ENCODE results near the gene MEF2A.
A peak's percentile ranks its signal among the peaks of the same experiment; 100 is the strongest.
"Not testable (repeated sequence)": the region's sequence is repeated elsewhere in the genome, so short reads cannot be mapped to it uniquely, and the experiment has no call there.

Gene MEF2A

DNA sequence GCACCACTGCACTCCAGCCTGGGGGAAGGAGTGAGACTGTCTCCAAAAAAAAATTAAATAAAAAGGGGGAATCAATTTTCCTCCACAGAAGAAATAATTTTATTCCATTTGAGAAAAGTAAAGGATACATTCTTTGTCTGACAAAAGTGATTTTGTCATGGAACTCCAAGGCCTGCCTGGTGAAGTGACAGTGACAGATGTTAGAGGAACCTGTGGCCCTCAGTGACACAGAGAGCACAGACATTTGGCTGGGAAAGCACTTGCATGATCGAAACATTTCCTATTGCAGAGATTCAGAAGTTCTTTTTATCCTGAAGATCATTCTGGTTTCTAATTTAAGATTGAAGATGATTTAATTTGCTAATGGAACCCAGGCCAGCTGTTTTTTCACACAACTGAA is 161.5 kb downstream of the MEF2A start:
- Mint-ChIP-seq H3K9me3 (no peaks in the 10 kb centered on the region), H3K36me3 (ENCODE audit: low read depth) (no peaks in the 10 kb centered on the region), H3K4me3 (no peak overlapping the region), H3K4me1 (ENCODE audit: low read depth) (peaks cover 6% of the 10 kb centered on the region), H3K27ac (no peak overlapping the region), H3K27me3 (no peaks in the 10 kb centered on the region)

DNA sequence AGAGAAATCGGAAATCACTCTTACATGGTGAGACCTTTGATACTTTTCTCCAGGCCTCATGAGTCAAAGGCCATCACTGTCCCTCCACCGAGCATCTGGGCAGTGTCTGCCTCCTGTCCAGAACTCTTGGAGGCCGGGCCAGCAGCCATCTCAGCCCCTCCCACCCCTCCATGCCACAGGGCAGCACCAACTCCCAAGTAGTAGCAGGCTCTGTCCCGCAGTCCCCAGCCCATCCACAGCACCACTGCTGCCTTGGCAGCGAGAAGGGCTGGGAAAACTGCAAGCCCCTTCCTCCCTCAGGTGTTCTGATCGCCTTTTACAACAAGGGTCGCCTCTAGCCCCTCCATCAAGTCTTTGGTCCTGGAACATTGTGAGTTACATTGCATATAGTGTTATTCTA is 161.9 kb downstream of the MEF2A start:
- Mint-ChIP-seq H3K27ac (no peak overlapping the region), H3K27me3 (no peaks in the 10 kb centered on the region), H3K9me3 (no peaks in the 10 kb centered on the region), H3K4me1 (ENCODE audit: low read depth) (peaks cover 9% of the 10 kb centered on the region), H3K4me3 (no peak overlapping the region), H3K36me3 (ENCODE audit: low read depth) (no peaks in the 10 kb centered on the region)

DNA sequence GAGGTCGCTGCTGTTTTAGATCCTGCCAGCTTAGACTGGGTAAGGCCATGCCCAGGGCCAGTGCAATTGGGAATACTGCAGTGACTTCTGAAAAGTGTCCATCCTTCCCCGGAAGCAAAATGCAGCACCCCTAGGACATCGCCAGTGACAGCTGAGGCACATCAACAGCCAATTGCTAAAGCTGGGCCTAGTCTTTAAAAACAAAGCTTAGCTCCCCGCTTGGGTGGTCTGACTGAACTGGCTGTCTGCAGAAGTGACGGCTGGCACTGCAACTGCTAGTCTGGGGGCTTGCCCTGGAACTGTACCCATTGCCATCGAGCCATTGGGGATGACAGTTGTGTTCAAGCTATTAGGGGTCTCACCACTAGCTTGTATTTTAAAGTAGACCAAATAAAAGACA is 163.1 kb downstream of the MEF2A start:
- no peak overlapping the region for H3K4me3 Mint-ChIP-seq
- no peaks in the 10 kb centered on the region for H3K36me3 Mint-ChIP-seq (ENCODE audit: low read depth)
- H3K9me3 Mint-ChIP-seq: no peaks in the 10 kb centered on the region
- H3K4me1 Mint-ChIP-seq (ENCODE audit: low read depth): peaks cover 13% of the 10 kb centered on the region
- no peaks in the 10 kb centered on the region for H3K27me3 Mint-ChIP-seq
- H3K27ac Mint-ChIP-seq: no peak overlapping the region

DNA sequence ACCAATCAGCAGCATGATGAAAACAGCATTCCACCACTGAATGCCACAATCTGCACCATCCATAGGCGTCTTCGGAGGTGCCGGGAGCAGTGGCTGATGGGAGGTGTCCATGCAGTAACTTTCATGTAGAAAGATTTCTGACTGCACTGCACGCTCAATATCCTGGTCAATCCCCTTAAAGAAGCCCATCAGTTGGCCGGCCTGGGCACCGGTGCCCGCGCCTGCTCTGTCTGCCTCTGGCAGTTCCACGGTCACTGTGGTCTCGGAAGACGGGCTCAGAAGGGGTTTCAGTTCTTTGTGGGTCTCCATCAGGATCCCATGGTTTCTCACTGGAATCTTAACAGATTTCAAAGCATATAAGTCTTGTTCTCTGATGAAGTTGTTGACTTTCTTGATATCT is 163.5 kb downstream of the MEF2A start:
- Mint-ChIP-seq H3K9me3 (no peaks in the 10 kb centered on the region), H3K27me3 (no peaks in the 10 kb centered on the region), H3K27ac (no peak overlapping the region), H3K4me1 (ENCODE audit: low read depth) (peaks cover 15% of the 10 kb centered on the region), H3K4me3 (no peak overlapping the region), H3K36me3 (ENCODE audit: low read depth) (no peaks in the 10 kb centered on the region)

DNA sequence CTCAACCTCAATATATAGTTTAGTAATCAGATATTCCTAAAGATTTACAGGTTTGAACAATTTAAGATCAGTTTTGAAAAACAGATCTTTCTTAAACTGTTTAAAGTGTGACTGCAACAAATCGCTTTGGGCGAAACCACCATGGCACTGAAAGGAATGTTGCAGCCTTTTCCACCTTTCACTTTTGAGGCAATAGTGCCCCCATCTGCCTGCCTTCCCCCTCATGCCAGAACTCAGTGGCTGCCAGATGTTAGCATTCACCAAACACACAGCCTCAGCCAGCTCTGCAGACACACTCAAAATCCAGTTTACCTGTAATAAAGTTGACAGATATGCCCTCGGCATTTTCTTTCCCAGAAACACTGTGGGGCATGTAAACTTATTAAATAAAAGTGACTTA is 164.1 kb downstream of the MEF2A start:
- Mint-ChIP-seq H3K9me3 (no peaks in the 10 kb centered on the region), H3K4me3 (no peak overlapping the region)

DNA sequence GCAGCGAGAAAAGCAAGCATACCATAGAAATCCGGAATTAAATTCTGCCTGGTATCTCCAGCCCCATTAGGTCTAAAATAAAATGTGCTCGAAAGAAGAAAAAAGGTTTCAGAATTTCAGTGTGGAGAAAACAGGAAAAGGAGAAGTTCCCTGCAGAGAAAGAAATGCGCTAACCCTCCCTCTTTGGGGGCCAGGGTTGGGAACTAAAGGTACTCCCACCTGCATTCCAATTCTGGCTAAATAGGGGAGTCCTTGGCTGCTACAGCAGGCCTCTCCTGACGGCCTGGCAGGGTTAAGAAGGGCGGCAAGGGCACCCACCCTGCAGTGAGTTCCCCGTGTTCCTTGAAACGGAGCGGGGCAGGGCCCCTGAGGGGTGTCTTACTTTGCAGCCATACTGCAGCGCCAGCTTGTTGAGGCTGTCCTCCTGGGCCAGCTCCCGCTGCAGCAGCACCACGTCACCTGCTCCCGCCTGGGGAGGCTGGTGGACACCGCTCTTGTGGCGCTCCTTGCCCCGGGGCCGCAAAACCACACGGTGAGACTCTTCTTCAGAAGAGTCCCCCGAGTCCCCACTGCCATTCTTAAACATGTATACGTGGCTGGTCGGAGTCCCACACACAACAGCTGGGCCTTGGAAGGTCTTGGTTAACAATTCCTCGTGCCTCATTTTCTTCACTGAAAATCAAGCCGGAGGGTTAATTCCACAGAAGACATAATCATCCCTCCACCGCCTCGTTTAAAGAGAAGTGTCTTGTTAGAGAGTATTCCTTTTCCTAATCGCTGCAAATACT is 165.7 kb downstream of the MEF2A start:
- Mint-ChIP-seq H3K27ac (no peak overlapping the region), H3K9me3 (no peaks in the 10 kb centered on the region), H3K4me1 (ENCODE audit: low read depth) (peaks cover 23% of the 10 kb centered on the region), H3K4me3 (peak overlapping the region; percentile 80), H3K27me3 (no peaks in the 10 kb centered on the region), H3K36me3 (ENCODE audit: low read depth) (no peaks in the 10 kb centered on the region)

More for the DNA sequence above, 164.1 kb downstream of the MEF2A start:
- H3K36me3 Mint-ChIP-seq (ENCODE audit: low read depth): no peaks in the 10 kb centered on the region
- no peaks in the 10 kb centered on the region for H3K27me3 Mint-ChIP-seq
- peaks cover 19% of the 10 kb centered on the region for H3K4me1 Mint-ChIP-seq (ENCODE audit: low read depth)
- H3K27ac Mint-ChIP-seq: no peak overlapping the region

DNA sequence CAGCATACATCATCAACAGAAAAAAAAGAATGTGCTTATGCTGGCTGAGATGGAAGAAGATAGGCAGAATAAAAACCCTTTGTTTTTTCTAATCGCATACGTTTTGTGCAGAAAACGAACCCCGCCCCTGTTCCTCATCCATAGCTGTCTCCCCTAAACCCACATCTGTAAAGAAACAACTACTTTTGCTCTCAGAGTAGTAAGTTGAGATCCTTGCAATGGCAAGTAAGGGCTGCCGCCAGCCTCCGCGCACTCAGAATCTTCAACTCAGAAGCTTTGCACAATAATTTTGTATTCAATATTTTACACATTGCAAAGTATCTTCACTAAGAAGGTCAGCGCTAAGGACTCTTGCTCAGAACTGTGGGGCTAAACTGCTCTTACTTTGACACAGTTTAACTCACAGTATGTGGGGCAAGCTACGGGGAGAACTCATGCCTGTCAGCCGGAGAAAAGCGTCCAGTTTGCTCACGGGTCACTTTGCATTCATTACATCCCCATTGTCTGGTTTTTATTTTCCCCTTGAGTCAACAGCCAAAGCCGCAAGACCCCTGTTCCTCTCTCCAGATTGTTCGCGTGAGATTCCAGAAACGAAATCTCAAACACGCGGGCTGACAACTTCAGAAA is 166.5 kb downstream of the MEF2A start:
- no peaks in the 10 kb centered on the region for H3K36me3 Mint-ChIP-seq (ENCODE audit: low read depth)
- H3K27ac Mint-ChIP-seq: no peak overlapping the region
- no peaks in the 10 kb centered on the region for H3K27me3 Mint-ChIP-seq
- peak overlapping the region; percentile 80 for H3K4me3 Mint-ChIP-seq
- H3K9me3 Mint-ChIP-seq: no peaks in the 10 kb centered on the region
- H3K4me1 Mint-ChIP-seq (ENCODE audit: low read depth): peaks cover 27% of the 10 kb centered on the region

DNA sequence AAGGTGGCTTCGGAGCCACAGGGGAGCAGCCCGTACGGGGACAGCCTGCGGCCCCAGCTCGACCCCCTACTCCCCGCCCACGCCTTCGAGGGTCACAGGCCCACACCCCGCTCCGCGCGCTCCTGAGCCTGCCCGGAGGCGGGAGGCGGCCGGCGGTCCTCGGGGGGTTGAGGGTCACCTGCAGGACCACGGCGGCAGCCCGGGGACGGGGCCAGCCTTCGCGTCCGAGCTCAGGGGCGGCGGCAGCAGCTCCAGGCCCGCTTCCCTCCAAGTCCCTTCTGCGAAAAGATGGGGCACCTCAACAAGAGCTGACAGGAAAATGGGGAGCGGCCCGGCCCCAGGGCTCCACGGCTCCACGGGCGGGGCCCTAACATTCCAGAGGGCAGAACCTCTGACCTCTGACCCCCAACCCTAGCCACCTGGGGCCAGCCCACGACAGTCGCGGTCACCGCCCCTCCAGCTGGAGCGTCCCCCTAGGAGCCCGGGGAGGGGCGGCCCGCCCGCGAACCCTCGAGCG is 167.0 kb downstream of the MEF2A start:
- H3K4me3 Mint-ChIP-seq: peak overlapping the region; percentile 80
- H3K9me3 Mint-ChIP-seq: no peaks in the 10 kb centered on the region
- peaks cover 27% of the 10 kb centered on the region for H3K4me1 Mint-ChIP-seq (ENCODE audit: low read depth)
- H3K36me3 Mint-ChIP-seq (ENCODE audit: low read depth): no peaks in the 10 kb centered on the region
- no peaks in the 10 kb centered on the region for H3K27me3 Mint-ChIP-seq
- no peak overlapping the region for H3K27ac Mint-ChIP-seq

DNA sequence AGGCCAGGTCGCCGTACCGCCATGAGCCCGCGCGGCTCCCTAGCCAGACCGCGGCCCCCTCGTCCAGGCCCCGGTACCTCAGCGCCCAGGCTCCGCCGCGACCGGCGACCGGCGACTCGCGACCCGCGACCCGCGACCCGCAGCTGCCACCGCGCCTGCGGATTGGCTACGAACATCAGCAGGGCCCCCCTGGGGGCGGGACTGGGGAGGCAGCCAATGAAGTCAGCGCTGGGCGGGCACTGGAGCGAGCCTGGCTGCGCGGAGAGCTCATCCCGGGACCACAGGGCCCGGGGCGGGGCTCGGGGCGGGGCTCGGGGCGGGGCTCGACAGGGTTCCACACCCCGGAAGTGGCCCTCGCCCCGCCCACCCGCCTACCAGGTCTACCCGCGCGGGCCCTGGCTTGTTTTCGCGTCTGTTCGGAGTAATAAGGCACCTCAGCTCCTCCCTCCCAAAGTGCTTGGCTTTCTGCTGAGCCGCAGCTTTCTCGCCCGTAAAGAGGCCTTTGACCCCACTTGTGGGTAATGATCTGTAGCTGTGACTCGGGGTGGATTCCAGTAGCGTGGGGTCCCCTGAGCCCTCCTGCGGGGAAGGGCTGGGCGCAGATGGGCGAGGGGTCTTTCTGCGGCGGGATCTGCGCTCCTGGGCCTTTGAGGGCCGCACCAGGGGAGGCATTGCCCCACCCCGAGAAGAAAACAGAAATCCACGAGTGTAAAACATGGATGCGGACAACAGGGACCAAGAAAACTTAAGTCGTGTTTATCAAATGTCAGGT is 167.7 kb downstream of the MEF2A start, which contains the start of gene LYSMD4:
TSS of gene LYSMD4 (minus strand) at position 170 of the 772 bp plus-strand sequence. CDS start 1,438 bp downstream, outside the sequence.
- Mint-ChIP-seq H3K4me1 (ENCODE audit: low read depth) (peaks cover 27% of the 10 kb centered on the region), H3K27me3 (no peaks in the 10 kb centered on the region), H3K27ac (peak within 1 kb of the TSS; percentile 92), H3K4me3 (peak within 1 kb of the TSS; percentile 81), H3K36me3 (ENCODE audit: low read depth) (no peaks in the 10 kb centered on the region), H3K9me3 (no peaks in the 10 kb centered on the region)

DNA sequence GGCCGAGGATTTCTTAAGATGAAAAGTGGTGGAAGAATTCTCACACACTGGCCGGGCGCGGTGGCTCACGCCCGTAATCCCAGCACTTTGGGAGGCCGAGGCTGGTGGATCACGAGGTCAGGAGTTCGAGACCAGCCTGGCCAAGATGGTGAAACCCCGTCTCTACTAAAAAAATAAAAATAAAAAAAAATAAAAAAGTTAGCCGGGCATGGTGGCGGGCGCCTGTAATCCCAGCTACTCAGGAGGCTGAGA is 168.2 kb downstream of the MEF2A start:
- not testable (repeated sequence) for H3K36me3 Mint-ChIP-seq (ENCODE audit: low read depth); H3K27me3 Mint-ChIP-seq; H3K9me3 Mint-ChIP-seq
- peak overlapping the region; percentile 81 for H3K4me3 Mint-ChIP-seq
- H3K27ac Mint-ChIP-seq: peak overlapping the region; percentile 92
- peaks cover 27% of the 10 kb centered on the region for H3K4me1 Mint-ChIP-seq (ENCODE audit: low read depth)

DNA sequence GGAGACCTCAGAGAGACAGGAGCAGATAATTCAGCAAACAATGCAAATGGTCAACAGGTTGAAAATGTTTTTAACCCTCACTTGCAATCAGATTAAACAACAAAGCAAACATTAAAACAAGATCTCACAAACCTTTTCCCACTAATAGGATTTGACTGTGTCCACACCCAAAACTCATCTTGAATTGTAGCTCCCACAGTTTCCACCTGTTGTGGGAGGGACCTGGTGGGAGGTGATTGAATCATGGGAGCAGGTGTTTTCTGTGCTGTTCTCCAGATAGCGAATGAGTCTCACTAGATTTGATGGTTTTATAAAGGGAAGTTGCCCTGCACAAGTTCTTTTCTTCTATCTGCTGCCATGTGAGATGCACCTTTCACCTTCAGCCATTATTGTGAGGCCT is 168.8 kb downstream of the MEF2A start:
- Mint-ChIP-seq H3K36me3 (ENCODE audit: low read depth) (no peaks in the 10 kb centered on the region), H3K27ac (no peak overlapping the region), H3K9me3 (no peaks in the 10 kb centered on the region), H3K27me3 (no peaks in the 10 kb centered on the region), H3K4me3 (peak overlapping the region; percentile 40), H3K4me1 (ENCODE audit: low read depth) (peaks cover 27% of the 10 kb centered on the region)

DNA sequence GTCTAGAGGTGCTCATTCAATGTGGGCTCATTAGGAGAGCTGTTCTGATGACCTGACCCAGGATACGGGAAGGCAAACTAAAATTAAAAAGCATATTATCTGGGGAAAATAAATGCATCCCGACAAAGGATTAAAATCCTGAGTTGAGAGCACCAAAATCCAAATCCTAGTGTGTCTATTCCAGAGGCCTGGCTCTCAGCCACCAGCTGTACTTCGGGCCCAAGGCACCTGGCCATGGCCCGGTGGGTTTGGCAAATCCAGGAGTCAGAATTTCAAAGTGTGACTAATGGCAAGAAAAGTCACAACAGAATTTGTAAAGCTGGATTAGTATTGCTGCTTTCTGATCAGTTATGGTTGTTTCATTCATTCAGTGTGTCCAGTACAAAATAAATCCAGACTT is 170.1 kb downstream of the MEF2A start:
- H3K4me3 Mint-ChIP-seq: no peak overlapping the region
- H3K9me3 Mint-ChIP-seq: no peaks in the 10 kb centered on the region
- no peak overlapping the region for H3K27ac Mint-ChIP-seq
- no peaks in the 10 kb centered on the region for H3K27me3 Mint-ChIP-seq
- no peaks in the 10 kb centered on the region for H3K36me3 Mint-ChIP-seq (ENCODE audit: low read depth)
- peaks cover 27% of the 10 kb centered on the region for H3K4me1 Mint-ChIP-seq (ENCODE audit: low read depth)

DNA sequence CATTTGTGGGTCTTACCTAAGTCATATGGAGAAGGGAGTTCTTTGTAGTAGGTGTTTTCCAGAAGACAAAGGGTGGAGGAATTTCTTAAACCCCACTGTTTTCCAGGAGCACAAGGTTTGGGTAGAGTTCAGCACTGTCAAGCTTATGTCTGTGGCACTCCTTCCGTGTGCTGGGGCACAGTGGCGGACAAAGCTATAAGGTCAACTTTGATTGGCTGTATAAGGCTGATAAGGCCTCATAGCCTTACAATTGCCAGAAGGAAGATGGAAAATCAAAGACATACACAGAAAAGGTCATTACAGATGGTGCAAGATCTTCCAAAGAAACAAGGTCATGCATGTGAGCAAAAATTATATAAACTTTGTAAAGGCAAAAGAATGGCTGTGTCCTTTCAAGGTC is 170.9 kb downstream of the MEF2A start:
- Mint-ChIP-seq H3K27ac (peak overlapping the region; percentile 43), H3K4me3 (no peak overlapping the region), H3K36me3 (ENCODE audit: low read depth) (no peaks in the 10 kb centered on the region)

DNA sequence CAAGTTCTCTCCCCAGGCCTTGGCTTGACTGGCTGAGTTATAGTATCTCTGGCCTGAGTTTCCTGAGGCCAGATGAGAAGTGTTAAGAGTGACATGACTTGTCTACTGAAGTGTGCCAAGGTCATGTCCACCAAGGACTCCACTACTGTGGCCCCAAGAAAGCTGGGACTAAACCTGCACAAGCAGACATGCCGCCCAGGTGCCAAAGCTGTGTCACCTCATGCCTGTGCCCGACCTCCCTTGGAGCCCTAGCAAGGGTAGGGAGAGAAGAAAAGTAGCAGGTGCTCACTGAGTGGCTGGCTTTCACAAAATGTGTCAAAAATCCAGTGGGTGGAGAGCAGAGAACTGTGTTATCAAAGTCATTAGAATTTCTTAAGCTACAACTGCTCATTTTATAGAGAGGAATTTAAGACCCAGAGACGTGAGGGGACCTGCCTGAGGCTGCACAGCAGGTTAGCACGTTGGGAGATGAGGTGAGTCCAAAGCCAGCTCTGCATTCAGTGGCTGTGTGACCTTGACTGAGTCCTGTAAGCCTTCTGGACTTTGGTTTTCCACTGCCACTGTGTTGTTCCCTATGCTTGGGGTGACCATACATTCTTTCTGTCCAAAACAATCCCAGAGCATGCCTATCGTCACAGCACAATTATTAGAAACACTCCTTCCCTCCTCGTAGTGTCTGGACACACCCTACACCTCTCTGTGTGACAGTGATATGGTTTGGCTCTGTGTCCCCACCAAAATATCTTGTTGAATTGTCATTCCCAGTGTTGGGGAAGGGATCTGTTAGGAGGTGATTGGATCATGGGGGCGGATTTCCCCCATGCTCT is 172.4 kb downstream of the MEF2A start:
- Mint-ChIP-seq H3K9me3 (no peaks in the 10 kb centered on the region), H3K4me3 (no peak overlapping the region), H3K27me3 (no peaks in the 10 kb centered on the region), H3K36me3 (ENCODE audit: low read depth) (no peaks in the 10 kb centered on the region), H3K27ac (no peak overlapping the region), H3K4me1 (ENCODE audit: low read depth) (peaks cover 17% of the 10 kb centered on the region)

More for the DNA sequence above, 170.9 kb downstream of the MEF2A start:
- Mint-ChIP-seq H3K9me3 (no peaks in the 10 kb centered on the region), H3K4me1 (ENCODE audit: low read depth) (peaks cover 26% of the 10 kb centered on the region), H3K27me3 (no peaks in the 10 kb centered on the region)

Measured in stimulated activated naive CD8-positive, alpha-beta T cell treated with anti-CD3 and anti-CD28 coated beads, Interleukin-15, Interleukin-2, amounts not matched to agents 100 ng/mL and 50 ng/mL, for 24 hours (primary cell).